T-helper 17 cell (primary cell): Measurements from ENCODE around the gene CLDN14. TPM values are rescaled to one million over a fixed set of nuclear protein-coding genes. Genes with fewer than 3 reads are reported as not detected.

Experiments
- ATAC-seq: fragments of 150-1000 bp; cut with Tn5 transposase; 2 replicates; pipeline ENCODE4 v1.10.0; 2021; ENCODE audit warnings: mild to moderate bottlenecking, moderate library complexity
- DNase-seq, 3 donors: peaks; one replicate each; pipeline versions ENCODE4 v3.0.0 to v3.0.0-alpha.2; 2020 to 2021
- H3K9me3 ChIP-seq: one replicate; pipeline ENCODE4 v1.7.0; 2013; ENCODE audit warnings: low read length, mild to moderate bottlenecking; ENCODE audit not compliant: control insufficient read depth, poor library complexity, severe bottlenecking
- H3K27ac Mint-ChIP-seq: one replicate; pipeline ENCODE4 v1.8.0; 2022; ENCODE audit warnings: mild to moderate bottlenecking, moderate library complexity, mixed read lengths
- H3K27me3 Mint-ChIP-seq: one replicate; pipeline ENCODE4 v1.8.0; 2022; ENCODE audit warnings: mixed read lengths
- H3K36me3 Mint-ChIP-seq: one replicate; pipeline ENCODE4 v1.8.0; 2022; ENCODE audit warnings: low read depth, mixed read lengths
- H3K4me1 Mint-ChIP-seq: one replicate; pipeline ENCODE4 v1.8.0; 2022; ENCODE audit warnings: mild to moderate bottlenecking, mixed read lengths
- H3K4me3 Mint-ChIP-seq: one replicate; pipeline ENCODE4 v1.8.0; 2022; ENCODE audit warnings: mild to moderate bottlenecking, moderate library complexity, mixed read lengths
- total RNA-seq, 4 donors: library from RNA in 2 of 4; stranded (reverse) in 2 of 4; gene quantifications; one replicate each; pipeline ENCODE4 v1.2.3 and lab custom pipeline; 2022 to 2026

Gene CLDN14
- total RNA-seq, 2 donors from 2014 or later, result not detected

DNA sequence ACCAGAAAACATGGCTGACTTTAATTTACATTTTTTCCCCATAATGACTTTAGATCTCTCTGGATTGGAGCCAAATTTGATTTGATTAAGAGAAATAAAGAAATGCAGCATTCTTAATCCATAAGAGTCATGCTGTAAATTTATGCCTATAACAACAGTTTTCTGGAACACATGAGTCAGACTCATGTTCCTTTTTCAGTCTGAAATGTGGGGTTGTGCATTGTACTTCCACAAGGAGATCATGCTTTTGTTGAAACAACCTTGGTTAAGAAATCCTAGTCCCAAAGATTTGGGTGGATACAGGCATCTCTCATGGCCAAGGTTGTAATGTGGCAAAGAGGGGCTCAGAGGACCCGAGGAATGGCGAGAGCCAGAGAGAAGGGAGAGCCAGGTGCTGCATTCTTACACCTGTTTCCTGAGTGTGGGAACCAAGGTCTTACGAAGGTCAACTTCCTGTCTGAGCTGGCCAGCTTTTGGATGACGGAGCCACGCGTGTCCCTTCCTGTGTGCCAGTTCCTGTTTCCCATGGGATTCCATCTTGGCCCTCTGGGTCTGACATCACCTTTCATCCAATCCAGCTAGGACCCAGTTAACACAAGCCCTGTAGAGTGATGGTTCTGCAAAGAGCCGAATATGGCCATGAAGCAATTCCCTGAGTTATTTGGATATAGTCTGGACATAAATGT lies 23.1 kb downstream of the CLDN14 start:
- Mint-ChIP-seq H3K27me3 (peaks cover 29% of the 10 kb centered on the region), H3K4me1 (no peaks in the 10 kb centered on the region), H3K4me3 (no peak overlapping the region), H3K27ac (no peak overlapping the region), H3K36me3 (no peaks in the 10 kb centered on the region)
- DNase-seq (no peak), ATAC-seq (no peak)
- no peaks in the 10 kb centered on the region for H3K9me3 ChIP-seq

DNA sequence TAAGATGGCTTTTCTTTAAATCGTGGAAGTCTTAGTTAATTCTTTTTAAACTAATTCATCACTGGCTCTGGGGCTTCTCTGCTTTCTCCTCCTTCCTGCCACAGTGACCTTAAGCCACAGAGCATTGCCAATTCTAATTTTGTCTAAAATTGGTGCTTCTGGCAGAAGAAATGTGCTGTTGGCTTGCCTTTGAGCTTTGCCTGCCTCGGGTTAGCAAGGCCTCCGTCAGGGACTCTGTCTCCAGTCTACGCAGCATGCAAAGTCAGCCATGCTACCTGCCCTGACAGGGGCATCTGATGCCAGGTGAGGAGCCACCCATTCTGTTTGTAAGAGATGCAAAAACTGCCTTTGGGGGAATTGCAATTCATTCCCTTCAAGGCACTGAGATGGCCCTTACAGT lies 25.2 kb downstream of the CLDN14 start:
- Mint-ChIP-seq H3K4me1 (no peaks in the 10 kb centered on the region), H3K4me3 (no peak overlapping the region), H3K27me3 (peaks cover 17% of the 10 kb centered on the region), H3K36me3 (no peaks in the 10 kb centered on the region), H3K27ac (no peak overlapping the region)
- no peak for ATAC-seq
- no peak for DNase-seq
- H3K9me3 ChIP-seq, result no peaks in the 10 kb centered on the region

GRCh38 chr21:36454093-36454531 lies 25.8 kb downstream of the CLDN14 start:
- ATAC-seq, result no peak
- peaks cover 17% of the 10 kb centered on the region for H3K27me3 Mint-ChIP-seq
- H3K9me3 ChIP-seq, result no peaks in the 10 kb centered on the region
- H3K4me1 Mint-ChIP-seq, result no peaks in the 10 kb centered on the region
- H3K4me3 Mint-ChIP-seq, result no peak overlapping the region
- H3K36me3 Mint-ChIP-seq, result no peaks in the 10 kb centered on the region
- H3K27ac Mint-ChIP-seq, result no peak overlapping the region
- no peak for DNase-seq

- H3K36me3 Mint-ChIP-seq, result no peaks in the 10 kb centered on the region
- H3K27ac Mint-ChIP-seq, result no peak overlapping the region
- H3K27me3 Mint-ChIP-seq, result peaks cover 22% of the 10 kb centered on the region
- no peak for DNase-seq
- H3K4me3 Mint-ChIP-seq, result no peak overlapping the region
- no peak for ATAC-seq
- no peaks in the 10 kb centered on the region for H3K9me3 ChIP-seq
- H3K4me1 Mint-ChIP-seq, result no peaks in the 10 kb centered on the region
Observed at GRCh38 chr21:36452281-36452825, 27.6 kb downstream of the CLDN14 start.

GRCh38 chr21:36451506-36451905 lies 28.4 kb downstream of the CLDN14 start:
- Mint-ChIP-seq H3K36me3 (no peaks in the 10 kb centered on the region), H3K27ac (no peak overlapping the region), H3K4me3 (no peak overlapping the region), H3K27me3 (peaks cover 24% of the 10 kb centered on the region), H3K4me1 (no peaks in the 10 kb centered on the region)
- DNase-seq (no peak), ATAC-seq (no peak)
- no peaks in the 10 kb centered on the region for H3K9me3 ChIP-seq

- no peaks in the 10 kb centered on the region for H3K4me1 Mint-ChIP-seq
- no peaks in the 10 kb centered on the region for H3K36me3 Mint-ChIP-seq
- no peak overlapping the region for H3K4me3 Mint-ChIP-seq
- no peaks in the 10 kb centered on the region for H3K9me3 ChIP-seq
- peaks cover 21% of the 10 kb centered on the region for H3K27me3 Mint-ChIP-seq
- no peak overlapping the region for H3K27ac Mint-ChIP-seq
- DNase-seq, result no peak
- ATAC-seq, result no peak
Observed at GRCh38 chr21:36450511-36450910, 29.4 kb downstream of the CLDN14 start.

DNA sequence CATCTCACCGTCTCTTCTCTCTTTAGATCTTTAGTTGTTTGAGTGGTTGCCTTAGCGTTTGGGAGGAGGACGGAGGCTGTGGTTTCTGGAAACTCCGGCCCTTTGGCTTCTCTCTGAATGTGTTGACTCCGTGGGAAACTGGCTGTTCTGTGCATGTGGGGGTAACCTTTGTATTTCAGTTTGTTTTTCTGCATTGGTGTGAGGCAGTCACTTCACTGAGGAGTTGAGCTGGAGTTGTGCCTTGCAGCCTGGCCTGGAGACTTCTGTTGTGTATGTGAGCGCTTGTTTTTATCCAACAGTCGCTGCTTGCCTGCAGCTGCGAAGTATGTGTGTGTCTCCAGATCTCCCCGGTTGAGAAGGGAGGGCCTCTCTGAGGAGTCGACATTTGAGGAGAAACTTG lies 33.6 kb downstream of the CLDN14 start:
- Mint-ChIP-seq H3K4me1 (no peaks in the 10 kb centered on the region), H3K4me3 (no peak overlapping the region), H3K36me3 (no peaks in the 10 kb centered on the region), H3K27ac (no peak overlapping the region), H3K27me3 (peaks cover 11% of the 10 kb centered on the region)
- H3K9me3 ChIP-seq, result no peaks in the 10 kb centered on the region
- DNase-seq (no peak), ATAC-seq (no peak)

DNA sequence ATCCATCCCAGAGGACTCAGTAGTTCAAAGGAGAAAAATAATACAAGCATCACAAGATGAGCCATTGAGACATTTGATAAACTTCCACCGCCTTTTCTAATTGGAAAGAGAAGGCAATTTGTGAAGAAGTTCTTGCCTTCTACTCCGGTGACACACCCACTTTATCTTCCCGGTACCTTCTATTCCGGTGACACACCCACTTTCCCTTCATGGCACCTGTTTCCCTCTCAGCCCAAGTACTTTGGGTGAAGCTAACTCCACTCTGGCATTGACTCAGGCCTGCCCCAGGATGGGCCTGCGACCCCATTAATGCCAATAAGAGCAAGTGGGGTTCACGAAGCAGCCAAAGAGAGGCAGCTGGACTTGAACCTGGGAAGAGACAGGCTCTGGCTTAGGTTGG lies 38.2 kb downstream of the CLDN14 start:
- DNase-seq (no peak), ATAC-seq (no peak)
- Mint-ChIP-seq H3K27me3 (peaks cover 6% of the 10 kb centered on the region), H3K27ac (no peak overlapping the region), H3K36me3 (no peaks in the 10 kb centered on the region), H3K4me1 (no peaks in the 10 kb centered on the region), H3K4me3 (no peak overlapping the region)
- no peaks in the 10 kb centered on the region for H3K9me3 ChIP-seq

GRCh38 chr21:36437745-36438128 lies 42.2 kb downstream of the CLDN14 start:
- Mint-ChIP-seq H3K27ac (no peak overlapping the region), H3K36me3 (no peaks in the 10 kb centered on the region), H3K4me1 (no peaks in the 10 kb centered on the region), H3K27me3 (peaks cover 23% of the 10 kb centered on the region), H3K4me3 (no peak overlapping the region)
- no peaks in the 10 kb centered on the region for H3K9me3 ChIP-seq
- DNase-seq (no peak), ATAC-seq (no peak)

GRCh38 chr21:36436829-36437744 lies 42.8 kb downstream of the CLDN14 start:
- ATAC-seq (no peak), DNase-seq (no peak)
- H3K9me3 ChIP-seq, result no peaks in the 10 kb centered on the region
- peaks cover 29% of the 10 kb centered on the region for H3K27me3 Mint-ChIP-seq
- no peaks in the 10 kb centered on the region for H3K36me3 Mint-ChIP-seq
- H3K4me1 Mint-ChIP-seq, result no peaks in the 10 kb centered on the region
- no peak overlapping the region for H3K27ac Mint-ChIP-seq
- no peak overlapping the region for H3K4me3 Mint-ChIP-seq

DNA sequence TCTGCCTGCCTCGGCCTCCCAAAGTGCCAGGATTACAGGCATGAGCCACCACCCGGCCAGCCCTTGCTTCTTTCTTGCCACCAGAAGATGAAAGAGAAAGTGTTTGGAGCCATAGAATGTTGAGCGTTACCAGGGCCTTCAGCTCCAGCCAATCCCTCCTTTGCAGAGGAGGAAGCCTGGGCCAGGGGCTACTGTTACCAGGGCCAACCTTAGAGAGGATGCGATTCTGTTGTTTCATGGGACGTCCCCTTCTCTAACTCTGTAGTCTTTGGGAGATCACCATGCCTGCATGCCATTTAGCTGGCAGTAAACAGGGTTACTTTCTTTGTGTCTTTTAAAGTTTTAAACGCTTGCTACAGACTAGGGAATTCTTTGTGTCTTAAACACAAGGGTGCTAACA lies 45.8 kb downstream of the CLDN14 start:
- Mint-ChIP-seq H3K27ac (no peak overlapping the region), H3K4me1 (peaks cover 8% of the 10 kb centered on the region), H3K36me3 (no peaks in the 10 kb centered on the region), H3K4me3 (no peak overlapping the region), H3K27me3 (peaks cover 40% of the 10 kb centered on the region)
- ATAC-seq, result no peak
- no peak for DNase-seq
- no peaks in the 10 kb centered on the region for H3K9me3 ChIP-seq

DNA sequence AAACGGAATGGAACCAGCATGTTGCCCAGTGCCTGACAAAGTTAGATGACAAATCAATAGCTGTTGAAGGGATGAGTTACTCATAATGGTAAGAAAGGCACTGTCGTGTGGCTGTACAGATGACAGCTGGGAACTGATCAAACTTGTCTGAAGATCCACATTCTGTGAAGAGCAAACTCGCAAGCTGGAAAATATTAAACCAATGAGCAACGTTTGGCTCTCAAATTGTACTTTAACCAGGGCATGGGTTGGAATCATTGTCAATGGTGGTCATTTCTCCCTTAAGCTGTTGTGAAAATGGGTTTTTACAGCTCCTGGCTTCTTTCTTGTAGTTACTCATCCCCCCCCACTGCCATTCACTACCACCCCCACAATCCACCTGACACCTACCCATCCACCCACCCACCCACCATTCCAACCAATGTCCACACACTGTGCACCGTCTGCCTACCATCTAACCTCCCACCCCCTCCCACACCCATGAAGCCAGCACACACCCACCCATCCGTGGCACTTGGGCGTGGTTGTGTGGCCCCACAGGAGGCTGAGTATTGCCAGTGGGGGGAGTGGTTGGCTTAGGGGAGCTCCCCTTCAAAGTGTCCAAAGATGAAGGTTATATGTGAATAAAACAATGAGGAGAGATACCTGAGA lies 46.7 kb downstream of the CLDN14 start:
- DNase-seq, result no peak
- H3K36me3 Mint-ChIP-seq, result no peaks in the 10 kb centered on the region
- no peak overlapping the region for H3K4me3 Mint-ChIP-seq
- H3K27ac Mint-ChIP-seq, result no peak overlapping the region
- peaks cover 40% of the 10 kb centered on the region for H3K27me3 Mint-ChIP-seq
- H3K9me3 ChIP-seq, result no peaks in the 10 kb centered on the region
- H3K4me1 Mint-ChIP-seq, result peaks cover 11% of the 10 kb centered on the region
- ATAC-seq, result no peak

- H3K36me3 Mint-ChIP-seq, result no peaks in the 10 kb centered on the region
- peaks cover 11% of the 10 kb centered on the region for H3K4me1 Mint-ChIP-seq
- DNase-seq (no peak), ATAC-seq (no peak)
- no peak overlapping the region for H3K27ac Mint-ChIP-seq
- H3K9me3 ChIP-seq, result no peaks in the 10 kb centered on the region
- H3K27me3 Mint-ChIP-seq, result peaks cover 40% of the 10 kb centered on the region
- H3K4me3 Mint-ChIP-seq, result no peak overlapping the region
Observed at GRCh38 chr21:36431252-36431651, 48.7 kb downstream of the CLDN14 start.
